HG03280 (cell line): ENCODE results near the gene YAE1.
A peak's percentile ranks its signal among the peaks of the same experiment; 100 is the strongest.
"Not testable (repeated sequence)": the region's sequence is repeated elsewhere in the genome, so short reads cannot be mapped to it uniquely, and the experiment has no call there.

Experiments used
- ATAC-seq: cut with Tn5 transposase; IDR thresholded peaks from one replicate; pipeline ENCODE4 v1.9.1; 2021; ENCODE audit warnings: mild to moderate bottlenecking, moderate library complexity; ENCODE audit not compliant: unreplicated experiment

YAE1 gene, protein sequence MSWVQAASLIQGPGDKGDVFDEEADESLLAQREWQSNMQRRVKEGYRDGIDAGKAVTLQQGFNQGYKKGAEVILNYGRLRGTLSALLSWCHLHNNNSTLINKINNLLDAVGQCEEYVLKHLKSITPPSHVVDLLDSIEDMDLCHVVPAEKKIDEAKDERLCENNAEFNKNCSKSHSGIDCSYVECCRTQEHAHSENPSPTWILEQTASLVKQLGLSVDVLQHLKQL

DNA sequence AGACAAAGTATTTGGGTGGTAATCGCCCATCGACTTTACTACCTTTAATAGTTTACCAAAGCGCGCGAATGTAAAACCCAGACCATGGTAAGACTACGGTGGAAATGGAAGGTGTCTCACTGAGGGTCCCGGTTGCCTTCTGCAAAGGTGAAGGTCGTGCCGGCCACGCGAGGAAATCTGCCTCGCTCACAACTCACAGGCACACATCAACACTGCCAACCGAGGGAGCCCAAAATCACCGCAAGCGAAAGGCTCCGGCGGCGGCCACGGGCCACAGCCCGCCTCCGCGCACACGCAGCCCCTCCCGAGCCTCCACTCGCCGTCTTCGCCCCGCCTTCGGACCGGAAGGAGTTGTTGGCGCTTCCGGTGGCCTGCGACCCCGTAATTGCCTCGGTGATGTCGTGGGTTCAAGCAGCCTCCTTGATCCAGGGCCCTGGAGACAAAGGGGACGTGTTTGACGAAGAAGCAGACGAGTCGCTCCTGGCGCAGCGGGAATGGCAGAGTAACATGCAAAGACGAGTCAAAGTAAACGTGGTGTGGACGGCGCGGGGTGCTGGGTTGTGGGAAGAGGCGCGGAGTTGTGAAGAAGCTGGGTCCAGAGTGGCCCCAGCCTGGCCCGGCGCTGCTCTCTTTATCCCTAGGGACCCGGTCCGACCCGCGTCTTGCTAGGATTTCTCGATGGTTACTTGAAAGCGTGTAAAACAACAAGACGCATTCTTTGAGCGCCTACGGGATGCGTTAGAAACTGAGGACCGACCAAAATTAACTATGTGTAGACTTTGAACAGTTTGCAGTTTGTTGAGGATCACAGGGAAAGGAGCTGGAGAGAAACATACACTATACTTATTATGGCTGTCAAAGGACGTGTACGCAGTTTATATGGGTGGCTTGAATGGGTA, at the start of gene YAE1:
Gene YAE1, plus strand, starts transcription at position 382 of the 899 bp plus-strand sequence. Its CDS starts 15 bp downstream, at position 397.
- peak; percentile 100 for ATAC-seq

DNA sequence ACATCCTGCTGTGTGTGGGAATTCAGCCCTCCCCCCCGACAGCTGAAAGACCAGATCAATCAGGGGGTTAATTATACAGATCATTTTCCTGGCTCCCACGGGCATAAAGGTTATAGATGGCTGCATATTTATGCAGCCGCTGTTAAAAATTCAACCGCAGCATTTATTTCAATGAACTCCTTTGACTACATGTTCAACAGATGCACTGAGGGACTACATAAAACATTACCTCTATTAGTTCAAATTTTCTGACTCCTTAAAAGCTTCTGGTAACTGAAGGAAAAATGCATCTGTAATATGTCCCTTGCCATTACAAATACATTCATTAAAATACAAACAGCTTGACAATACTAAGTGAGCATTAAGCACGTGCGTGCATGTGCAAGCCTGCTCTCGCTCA, 49.7 kb upstream of the YAE1 start:
- no peak for ATAC-seq

DNA sequence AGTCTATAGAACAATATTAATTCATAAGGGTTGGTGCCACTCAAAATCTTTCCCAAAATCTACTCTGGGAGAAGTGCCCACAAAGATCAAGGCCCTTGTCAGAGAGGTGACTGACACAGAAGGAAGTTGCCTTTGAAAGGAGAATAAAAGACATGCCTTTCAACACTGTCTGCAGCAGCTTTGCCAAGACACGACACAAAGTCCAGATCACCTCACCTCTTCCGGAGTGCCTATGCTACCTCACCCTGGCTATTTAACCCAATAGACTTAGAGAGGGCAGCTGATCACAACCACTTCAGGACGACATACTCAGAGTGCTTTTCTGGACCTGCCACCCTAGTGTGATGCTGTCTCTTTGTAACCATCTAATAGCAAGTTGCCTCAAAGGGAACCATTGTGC, 49.0 kb upstream of the YAE1 start:
- ATAC-seq = no peak

DNA sequence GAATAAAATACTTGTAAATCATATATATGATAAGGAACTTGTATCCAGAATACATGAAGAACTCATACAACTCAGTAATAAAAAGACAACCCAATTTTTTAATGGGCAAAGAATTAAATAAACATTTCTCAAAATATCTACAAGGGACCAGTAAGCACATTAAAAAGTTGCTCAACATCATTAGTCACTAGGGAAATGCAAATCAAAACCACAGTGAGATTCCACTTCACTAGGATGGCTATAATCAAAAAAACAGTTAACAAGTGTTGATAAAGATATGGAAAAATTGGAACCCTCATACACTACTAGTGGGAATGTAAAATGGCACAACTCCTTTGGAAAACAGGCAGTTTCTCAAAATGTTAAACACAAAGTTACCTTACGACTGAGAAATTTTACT, 40.3 kb upstream of the YAE1 start:
- ATAC-seq = no peak

DNA sequence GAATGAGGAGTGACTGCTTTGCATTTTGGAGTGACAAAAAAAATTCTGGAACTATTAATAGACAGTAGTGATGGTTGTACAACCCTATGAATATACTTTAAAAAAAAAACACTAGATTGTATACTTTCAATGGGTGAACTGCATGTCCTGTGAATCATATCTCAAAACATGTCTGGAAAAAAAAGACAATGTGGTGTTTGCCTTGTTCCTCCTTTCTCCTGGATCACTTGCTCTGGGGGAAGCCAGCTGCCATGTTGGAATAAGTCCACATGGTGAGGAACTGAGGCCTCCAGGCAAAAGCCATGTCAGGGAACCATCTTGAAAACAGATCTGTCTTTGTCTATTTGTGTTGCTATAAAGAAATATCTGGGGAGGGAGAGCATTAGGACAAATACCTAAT, 39.5 kb upstream of the YAE1 start:
- no peak for ATAC-seq

DNA sequence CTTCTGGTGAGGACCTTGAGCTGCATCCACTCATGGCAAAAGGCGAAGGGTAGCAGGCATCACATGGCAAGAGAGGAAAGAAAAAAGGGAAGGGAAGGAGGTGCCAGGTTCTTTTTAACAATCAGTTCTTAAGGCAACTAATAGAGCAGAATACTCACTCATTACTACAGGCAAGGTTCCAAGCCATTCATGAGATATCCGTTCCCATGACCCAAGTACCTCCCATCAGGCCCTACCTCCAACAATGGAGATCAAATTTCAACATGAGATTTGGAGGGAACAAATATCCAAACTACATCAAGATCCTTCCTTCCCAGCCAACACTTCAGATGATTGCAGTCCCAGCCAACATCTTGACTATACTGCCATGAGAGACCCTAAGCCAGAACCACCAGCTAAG, 38.9 kb upstream of the YAE1 start:
- ATAC-seq = no peak

DNA sequence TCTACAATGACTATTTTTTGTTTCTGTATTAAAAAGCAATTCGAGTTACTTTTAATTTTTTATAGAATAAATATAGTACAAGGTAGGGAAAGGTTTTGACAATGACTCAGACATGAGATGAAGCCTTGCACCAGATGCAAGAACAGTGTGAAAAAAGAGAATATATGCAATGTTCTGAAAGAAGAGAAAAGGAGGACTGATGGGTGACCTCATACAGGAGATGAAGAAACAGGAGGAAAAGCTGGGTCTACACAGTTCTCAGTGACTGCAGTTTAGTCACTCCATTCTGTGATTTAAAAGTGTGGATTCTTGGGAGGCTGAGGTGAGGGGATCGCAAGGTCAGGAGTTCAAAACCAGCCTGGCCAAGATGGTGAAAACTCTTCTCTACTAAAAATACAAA, 38.3 kb upstream of the YAE1 start:
- no peak for ATAC-seq

DNA sequence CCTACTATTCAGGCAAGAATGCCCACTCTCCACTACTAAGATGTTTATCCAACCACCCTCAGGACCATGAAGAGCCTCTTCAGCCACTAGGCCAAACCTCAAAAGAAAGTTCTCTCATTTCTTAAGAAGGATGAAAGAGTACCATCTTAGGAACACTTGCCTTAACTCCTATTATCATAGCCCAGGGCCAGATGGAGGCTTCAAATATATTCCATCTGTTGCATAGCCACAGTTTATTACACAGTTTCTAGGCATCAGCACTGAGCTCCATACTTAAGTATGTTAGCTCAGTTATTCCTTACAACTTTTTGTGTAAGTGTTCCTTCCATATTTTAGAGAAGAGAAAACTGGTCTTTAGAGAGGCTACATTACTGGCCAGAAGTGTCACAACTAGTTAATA, 37.4 kb upstream of the YAE1 start:
- no peak for ATAC-seq

DNA sequence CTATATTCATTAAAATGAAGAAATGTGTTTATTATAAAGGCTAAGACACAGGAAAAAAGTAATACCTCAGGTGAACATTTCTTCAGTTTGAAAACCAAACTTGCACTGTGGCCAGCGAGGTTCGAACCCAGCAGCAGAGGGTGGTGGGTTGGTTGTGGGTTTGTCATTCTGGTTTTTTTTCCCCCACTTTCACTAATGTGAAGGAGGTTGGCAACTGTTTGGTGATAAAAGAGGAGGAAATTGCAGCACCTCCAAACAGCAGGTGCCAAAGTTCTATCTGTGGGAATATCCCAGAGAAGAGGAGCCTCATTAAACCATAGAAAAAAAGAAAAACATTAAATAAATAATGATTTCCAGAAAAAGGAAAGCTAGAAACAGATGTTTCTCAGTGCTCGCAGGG, 36.6 kb upstream of the YAE1 start:
- ATAC-seq = no peak

DNA sequence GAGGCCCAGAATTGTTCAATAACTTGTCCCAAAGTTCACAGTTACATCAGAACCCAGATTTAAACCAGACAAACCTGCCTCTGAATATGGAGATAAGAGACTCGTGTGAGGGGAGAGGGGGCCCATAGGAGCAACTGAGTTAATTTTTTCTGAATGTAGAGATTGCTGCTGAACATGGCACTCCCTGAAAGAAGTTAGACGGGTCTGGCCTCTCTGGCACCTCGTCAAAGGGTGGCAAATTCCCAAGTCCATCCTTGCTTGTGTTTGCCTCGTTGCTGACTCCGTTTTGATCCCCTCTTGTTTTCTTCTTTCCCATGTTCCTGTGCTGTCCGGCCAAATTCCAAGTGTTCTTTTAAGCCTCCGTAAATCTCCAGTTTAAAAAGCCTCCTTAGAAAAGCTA, 35.2 kb upstream of the YAE1 start:
- no peak for ATAC-seq

DNA sequence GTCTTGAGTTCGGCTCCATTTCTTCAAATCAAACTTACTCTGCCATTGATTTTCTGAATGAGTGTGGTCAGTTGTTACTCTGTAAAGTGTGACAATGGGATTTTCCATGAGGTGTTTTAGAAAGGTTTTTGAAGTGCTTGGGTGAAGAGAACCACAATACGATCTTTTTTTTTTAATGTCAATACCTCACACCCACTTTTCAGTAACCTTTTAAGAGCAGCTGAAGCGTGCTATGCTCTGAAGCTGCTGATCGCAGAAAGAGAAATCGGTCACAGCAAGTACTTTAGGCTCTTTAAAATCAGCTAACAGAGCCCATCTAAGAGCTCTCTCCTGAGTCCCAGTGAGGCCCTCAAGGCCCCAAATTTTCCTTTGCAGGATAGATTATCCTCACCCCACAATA, 34.4 kb upstream of the YAE1 start:
- ATAC-seq = no peak

DNA sequence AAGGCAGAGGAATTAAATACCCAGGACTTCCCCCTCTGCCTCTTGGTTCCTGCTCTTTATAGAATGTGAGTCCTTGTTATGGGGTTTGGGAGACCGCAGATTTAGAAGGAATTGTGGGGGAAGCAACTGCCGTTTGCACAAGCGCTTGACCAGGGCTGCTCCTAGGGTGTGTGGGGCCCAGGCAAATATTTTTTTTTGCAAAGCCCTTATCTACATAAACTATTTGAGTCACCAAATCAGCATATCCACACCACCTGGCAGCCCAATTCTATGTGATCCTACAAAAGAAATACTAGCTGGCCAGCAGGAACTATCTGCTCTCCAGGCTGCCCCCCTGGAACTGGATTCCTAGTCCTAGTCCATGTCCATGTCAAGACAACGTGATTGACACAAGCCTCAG, 33.4 kb upstream of the YAE1 start:
- no peak for ATAC-seq

DNA sequence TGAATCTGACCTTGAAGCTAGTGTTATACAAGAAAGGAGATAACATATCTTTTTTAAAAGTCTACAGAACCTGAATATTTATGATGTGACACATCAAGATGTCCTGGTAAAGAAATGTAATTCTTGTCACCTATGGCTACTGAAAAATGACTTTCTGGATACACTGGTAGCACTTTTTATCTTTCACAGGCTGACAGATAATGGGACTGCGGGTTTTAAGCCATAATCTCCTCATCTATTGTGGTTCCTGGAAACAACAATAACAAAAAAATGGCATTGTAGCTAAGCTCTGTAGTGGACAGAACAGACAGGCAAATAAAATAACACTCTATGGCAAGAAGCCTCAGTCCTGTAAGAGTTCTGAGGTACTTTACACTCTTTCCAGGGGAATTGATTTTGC, 31.6 kb upstream of the YAE1 start:
- ATAC-seq = no peak

DNA sequence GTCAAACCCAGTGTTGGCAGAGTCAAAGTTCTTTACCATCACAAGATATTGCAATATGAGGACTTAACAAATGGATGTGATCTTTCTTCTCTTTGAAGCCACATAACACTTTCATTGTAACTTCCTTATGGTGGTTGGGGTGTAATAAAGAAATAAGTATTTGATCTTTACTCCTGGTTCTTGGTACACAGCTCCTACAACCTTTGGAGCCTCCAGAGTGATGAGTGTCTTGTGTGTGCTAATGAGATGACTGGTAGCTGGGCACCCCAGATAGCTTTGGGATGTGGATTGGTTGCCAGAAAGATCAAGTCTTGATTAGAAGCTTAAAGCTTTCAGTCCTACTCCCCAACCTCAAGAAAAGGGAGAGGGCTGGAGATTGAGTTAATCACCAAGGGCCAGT, 31.1 kb upstream of the YAE1 start:
- ATAC-seq = no peak

DNA sequence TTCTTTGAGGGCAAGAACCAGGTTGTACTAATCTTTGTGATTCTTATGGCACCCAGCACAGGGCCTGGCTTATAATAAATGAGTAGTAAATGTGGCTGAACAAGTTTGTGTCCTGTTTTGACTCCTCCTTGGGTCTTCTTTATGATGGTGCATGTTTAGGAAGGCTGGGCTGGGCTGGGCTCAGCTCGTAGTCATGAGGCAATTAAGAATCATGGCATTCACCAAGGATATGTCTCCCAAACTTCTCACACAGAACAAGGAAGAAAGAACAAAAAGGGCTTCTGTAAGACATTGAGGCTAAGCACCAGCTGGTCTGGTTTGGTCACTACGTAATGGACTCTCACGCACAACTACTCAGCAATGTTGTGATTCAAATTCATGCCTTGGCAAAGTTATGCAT, 30.5 kb upstream of the YAE1 start:
- no peak for ATAC-seq

DNA sequence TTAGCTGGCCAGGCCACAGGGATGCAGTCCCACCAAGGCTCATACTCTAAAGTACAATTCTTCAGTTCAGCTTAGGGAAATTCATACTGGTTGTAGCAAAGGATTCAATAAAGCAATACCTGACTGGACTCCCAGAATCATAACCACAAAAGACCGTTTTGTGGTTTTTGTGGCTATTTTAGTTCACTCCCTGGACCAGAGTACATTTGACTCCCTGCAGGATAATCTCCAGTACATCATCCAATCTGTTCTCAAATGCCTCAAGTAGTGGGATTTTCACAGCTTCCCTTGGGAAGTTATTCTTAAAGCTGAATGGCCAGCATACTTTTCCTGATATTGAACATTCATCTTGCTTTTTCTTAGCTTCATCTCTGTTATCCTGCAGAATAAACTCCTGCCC, 29.3 kb upstream of the YAE1 start:
- ATAC-seq = no peak

DNA sequence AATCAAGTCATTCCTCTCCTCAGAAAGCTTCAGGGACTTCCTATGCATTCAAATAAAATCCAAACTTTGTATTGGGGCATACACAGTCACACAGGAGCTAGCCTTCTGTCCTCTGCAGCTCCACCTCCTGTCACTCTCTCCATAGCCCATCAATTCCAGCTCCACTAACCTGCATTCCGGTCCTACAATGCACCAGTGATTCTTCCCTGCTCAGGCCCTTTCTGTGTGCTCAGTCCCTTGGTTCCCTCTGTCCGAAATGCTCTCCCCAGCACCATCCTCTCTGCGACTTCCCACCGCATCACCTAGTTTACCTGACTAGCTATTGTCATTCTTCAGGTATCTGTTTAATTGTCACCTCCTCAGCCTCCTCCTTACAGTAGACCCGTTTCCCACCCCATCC, 26.4 kb upstream of the YAE1 start:
- no peak for ATAC-seq

DNA sequence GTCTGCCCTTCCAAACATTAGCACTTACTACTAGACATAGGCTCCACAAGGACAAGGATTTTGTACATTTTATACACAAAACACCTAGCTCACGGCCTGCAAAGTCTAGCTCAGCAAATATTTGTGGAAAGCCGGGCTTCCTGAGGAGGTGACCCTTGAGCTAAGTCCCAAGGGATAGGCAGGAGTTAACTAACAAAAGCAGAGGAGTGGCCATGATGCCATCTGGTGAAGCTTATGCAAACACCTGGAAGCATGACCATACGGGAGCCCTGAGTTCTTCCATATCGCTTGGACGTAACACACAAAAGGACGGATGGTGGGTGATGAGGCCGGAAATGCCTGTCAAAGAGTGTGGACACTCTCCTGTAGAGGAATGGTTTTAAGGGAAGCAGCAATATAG, 25.9 kb upstream of the YAE1 start:
- no peak for ATAC-seq

DNA sequence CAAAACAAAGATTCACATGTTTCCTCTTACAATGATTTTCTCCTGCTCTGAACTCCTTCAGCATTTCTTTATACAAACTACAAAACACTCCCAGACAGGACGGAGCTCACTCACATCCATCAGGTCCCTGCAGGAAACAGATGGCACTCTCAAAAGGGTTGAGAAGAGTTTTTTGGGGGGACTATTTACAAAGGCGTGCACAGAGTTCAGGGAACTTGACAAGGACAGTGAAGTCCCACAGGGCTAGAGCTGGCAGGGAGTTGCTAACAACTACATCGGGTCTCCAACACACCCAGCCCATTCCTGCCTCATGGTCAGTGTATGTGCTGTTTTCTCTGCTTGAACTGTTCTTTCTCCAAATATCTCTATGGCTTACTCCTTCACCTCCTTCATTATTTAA, 24.7 kb upstream of the YAE1 start:
- no peak for ATAC-seq

DNA sequence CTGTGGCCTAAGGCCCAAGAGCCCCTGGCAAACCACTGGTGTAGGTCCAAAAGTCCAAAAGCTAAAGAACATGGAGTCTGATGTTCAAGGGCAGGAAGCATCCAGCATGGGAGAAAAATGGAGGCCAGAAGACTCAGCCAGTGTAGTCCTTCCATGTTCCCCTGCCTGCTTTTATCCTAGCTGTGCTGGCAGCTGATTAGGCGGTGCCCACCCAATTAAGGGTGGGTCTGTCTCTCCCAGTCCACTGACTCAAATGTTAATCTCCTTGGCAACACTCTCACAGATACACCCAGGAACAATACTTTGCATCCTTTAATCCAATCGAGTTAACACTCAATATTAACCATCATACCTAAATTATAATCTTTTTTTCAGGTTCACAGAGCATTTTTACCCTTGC, 21.4 kb upstream of the YAE1 start:
- ATAC-seq = not testable (repeated sequence)

DNA sequence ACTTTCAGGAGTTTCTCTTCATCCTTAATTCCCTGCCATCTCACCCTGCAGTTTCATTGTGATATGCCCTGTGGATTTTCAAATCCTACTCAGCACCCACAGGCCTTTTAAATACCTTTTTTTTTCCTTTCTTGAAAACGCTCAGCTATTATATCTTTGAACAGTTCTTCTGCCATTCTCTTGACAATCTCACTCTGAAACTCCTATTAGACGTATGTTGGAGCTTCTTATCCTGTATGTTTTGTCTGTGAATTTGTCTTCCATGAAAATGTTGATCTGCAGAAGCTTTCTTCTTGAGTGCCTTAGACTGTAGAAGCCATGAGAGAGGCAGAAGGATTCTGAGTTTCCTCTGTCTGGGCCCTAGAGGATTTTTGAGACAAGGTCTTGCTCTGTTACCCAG, 18.9 kb upstream of the YAE1 start:
- no peak for ATAC-seq

DNA sequence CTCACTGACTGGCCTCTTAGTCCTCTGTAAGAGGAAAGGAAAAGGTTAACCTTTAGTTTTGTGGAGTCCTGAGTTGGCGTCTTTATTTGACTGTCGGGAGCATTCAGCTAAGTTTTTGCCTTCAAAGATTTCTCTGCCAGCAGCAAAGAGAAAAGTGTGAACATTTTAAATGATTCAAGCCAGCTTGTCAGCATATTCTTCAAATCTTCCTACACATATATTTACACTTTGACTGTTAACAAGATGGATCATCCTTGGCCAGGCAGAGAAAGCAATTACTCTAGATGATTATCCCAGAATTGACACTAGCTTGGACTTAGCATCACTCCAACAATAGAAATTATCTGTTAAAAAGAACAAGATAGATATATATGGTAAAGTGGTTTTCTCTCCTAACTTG, 15.8 kb upstream of the YAE1 start:
- ATAC-seq = no peak

DNA sequence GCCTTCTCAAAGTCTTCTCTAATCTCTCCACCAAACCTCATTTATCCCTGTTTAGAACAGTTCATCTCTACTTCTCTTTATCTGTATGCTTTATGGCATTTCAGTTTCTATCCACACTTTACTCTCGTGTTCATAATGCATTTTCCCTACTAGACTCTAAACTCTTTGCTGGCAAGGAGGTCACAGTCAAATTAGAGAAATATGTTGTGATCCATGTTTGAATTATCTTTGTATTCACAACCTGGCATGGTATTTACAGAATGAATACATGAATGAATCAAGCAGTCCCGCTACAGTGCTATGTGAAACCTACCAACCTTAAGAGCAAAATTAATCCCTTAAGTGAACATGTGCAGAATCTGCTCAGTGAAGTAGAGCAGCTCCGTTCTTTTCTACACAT, 12.8 kb upstream of the YAE1 start:
- ATAC-seq = no peak
